ENCODE data around the gene PFKFB1.
"Not testable (repeated sequence)": the region's sequence is repeated elsewhere in the genome, so short reads cannot be mapped to it uniquely, and the experiment has no call there.

PFKFB1 gene

GRCh38 chrX:54992911-54993622 is 921 bp downstream of the PFKFB1 start:
- no peak for DNase-seq (ENCODE audit: low read depth in 2 of 2)

DNA sequence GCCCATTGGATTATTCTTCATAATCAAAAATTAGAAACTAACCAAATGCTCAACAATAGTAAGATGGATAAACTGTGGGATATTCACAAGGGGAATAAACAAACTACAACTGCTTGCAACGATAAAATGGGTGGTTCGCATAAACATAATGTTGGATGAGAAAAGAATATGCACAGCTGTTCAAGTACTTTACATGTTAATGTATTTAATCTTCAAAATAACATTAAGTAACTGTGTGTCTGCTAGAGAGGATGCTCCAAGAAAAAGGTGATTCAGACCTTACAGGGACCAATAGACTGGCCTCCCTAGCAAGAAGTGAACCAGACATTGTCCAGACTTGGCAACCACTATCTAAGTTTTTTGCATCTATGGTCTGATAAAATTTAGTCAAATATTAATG is 2.3 kb downstream of the PFKFB1 start:
- no peak for DNase-seq (ENCODE audit: low read depth in 2 of 2)

DNA sequence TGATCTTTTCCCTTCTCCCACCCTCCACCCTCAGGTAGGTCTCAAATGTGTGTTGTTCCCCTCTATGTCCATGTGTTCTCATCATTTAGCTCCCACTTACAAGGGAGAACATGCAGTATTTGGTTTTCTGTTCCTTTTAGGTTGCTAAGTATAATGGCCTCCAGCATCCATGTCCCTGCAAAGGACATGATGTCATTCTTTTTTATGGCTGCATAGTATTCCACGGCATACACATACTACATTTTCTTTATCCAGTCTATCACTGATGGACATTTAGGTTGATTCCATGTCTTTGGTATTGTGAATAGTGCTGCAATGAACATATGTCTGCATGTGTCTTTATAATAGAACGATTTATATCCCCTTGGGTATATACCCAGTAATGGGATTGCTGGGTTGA is 10.7 kb downstream of the PFKFB1 start:
- not testable (repeated sequence) for DNase-seq (ENCODE audit: low read depth in 2 of 2)

GRCh38 chrX:54980334-54980733 is 13.7 kb downstream of the PFKFB1 start:
- no peak for DNase-seq (ENCODE audit: low read depth in 2 of 2)

DNA sequence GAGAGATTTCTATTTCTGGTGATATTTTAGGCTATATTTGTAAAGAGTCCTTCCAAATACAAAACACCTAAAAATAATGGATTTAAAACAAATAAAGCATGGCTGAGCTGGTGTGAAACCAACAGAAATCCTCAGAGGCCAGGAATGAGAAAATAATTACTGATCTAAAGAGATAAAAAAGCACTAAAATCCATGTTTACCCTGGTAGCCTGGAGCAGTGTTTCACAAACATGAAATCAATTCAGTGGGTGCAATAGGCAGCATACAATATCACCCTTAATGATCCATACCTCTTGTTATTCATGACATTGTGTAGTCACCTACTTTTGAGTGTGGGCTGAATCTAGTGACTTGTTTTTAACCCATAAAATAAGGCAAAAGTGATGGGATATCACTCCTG is 14.6 kb downstream of the PFKFB1 start:
- no peak for DNase-seq (ENCODE audit: low read depth in 2 of 2)

GRCh38 chrX:54978448-54978847 is 15.5 kb downstream of the PFKFB1 start:
- DNase-seq (ENCODE audit: low read depth in 2 of 2) = no peak

GRCh38 chrX:54977387-54977786 is 16.6 kb downstream of the PFKFB1 start:
- no peak for DNase-seq (ENCODE audit: low read depth in 2 of 2)

DNA sequence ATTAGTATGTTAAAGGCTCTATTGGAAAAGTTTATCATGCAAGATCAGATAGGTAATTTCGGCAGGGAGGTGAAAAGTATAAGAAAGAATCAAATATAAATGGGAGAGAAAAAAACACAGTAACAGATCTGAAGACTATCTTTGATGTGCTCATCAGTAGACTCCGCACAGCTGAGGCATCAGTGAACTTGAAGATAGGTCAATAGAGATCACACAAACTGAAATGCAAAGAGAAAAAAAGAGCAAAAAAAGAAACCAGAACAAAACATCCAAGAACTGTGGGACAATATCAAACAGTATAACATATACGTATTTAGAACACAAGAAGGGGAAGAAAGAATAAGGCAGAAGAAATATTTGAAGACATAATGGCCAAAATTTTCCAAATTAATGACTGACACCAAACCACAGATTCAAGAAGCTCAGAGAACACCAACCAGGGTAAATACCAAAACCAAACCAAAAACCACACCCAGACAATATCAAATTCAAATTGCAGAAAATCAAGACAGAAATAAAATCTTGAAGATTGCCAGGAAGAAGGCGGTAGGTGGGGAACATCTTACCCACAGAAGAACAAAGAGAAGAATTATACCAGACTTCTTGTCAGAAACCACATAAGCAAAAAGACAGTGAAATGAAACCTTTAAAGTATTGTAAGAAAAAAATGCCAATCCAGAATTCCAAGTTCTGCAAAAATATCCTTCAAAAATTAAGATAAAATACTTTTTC is 29.1 kb downstream of the PFKFB1 start:
- no peak for DNase-seq (ENCODE audit: low read depth in 2 of 2)

- no peak for DNase-seq (ENCODE audit: low read depth in 2 of 2)
Measured at GRCh38 chrX:54961750-54962149, 32.2 kb downstream of the PFKFB1 start.

DNA sequence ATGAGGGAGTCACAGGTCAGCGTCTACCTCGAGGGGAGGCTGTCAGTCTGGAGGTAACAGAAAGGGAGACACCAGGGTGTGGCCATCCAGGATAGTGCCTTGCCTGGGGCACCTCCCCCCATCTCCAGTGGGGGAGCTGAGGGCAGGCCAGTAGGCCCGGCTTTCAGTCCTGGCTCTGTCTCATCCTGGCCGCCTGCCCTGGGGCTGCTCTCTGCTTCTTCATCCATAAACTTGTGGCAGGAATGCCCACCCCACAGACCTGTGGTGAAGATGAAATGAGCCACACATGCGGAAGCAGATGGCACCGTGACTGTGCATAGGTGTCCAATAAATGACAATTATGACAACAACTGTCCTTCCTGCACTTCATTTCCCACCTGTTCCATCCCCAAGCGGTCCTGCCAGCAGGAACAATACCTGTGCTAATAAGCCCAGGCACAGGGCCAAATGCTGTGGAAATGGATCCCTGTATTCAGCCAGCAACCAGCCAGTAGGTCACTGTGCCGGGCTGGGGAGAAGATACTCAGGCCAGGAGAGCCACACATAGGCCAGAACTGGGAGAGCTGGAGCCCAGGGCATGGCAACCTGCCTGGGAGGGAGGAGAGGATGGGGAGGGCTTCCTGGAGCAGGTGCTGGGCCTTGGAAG is 43.1 kb downstream of the PFKFB1 start:
- no peak for DNase-seq (ENCODE audit: low read depth in 2 of 2)

DNA sequence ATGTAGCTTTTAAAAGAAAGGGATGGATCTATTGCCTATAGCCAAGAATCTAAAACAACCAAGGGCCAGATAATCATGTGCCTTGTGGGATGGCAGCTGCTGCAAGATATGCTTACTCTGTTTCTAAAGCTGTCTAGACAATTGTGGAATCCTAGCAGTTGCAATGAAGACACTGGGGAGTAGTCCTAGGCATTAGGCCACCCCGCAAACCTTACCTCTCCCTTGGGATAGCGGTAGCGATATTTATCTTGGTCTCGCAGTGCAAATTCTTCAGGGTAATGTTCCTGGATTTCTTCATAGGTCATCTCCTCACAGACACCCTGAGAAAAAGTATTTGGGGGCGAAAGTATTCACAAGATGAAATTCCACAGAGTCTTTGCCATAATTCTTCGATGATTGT is 48.8 kb downstream of the PFKFB1 start:
- DNase-seq (ENCODE audit: low read depth in 2 of 2) = no peak

GRCh38 chrX:54944816-54945215 is 49.2 kb downstream of the PFKFB1 start:
- DNase-seq (ENCODE audit: low read depth in 2 of 2) = no peak

DNA sequence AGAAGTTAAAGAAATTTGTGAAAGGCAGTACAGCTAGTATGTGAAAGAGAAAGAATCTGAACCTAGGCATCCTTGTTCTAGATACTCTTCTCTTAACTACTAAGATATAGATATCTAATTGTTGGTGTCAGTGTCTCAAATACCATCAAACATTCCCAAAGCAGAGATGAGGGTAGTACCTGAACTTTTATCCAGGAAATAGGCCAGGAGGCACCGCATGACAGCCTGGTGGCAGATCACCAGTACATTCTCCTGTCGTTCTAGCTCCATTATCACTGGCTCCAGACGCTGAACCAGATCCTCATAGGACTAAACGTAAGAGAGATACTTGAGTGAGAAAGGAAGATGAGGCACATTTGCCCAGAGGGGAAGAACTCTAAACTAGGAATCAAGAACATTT is 56.6 kb downstream of the PFKFB1 start:
- DNase-seq (ENCODE audit: low read depth in 2 of 2) = no peak

DNA sequence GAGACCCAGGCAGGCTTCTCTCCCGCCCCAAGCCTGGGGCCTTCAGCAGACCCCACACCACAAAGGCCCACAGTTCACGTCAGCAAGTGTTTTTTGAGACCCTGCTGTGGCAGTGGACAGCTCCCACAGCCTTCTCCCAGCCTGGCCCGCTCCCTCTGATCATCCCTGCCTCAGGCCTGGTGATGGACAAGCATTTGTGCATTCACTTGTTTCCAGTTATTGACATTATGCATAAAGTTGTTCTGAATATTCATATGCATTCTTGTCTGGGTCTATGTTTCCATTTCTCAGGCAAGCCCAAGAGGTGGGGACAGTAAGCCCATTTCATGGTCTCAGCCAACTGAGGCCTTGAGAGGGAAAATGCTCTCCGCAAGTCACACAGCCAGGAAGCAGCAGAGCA is 58.7 kb downstream of the PFKFB1 start:
- DNase-seq (ENCODE audit: low read depth in 2 of 2) = no peak

- DNase-seq (ENCODE audit: low read depth in 2 of 2) = no peak
Measured at GRCh38 chrX:54934890-54935289, 59.1 kb downstream of the PFKFB1 start.

DNA sequence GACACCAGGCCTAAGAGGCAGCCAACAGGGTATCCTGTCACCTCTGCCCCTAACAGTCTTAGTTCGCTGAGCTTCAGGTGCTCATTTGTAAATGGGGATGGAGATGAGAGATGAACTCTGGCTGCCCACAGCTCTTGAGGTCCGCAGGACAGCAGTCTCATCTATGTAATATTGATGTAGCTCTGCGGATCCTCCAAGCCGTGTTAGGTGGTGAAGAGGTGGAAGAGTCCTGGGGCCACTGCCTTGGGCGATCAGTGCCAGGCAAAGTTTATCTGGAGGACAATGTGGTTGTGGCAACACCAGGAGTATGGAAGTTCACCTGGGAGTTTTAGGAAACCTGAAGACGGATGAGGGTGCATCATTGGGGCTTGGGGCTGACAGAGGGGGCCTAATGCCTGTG is 59.9 kb downstream of the PFKFB1 start:
- DNase-seq (ENCODE audit: low read depth in 2 of 2) = no peak

DNA sequence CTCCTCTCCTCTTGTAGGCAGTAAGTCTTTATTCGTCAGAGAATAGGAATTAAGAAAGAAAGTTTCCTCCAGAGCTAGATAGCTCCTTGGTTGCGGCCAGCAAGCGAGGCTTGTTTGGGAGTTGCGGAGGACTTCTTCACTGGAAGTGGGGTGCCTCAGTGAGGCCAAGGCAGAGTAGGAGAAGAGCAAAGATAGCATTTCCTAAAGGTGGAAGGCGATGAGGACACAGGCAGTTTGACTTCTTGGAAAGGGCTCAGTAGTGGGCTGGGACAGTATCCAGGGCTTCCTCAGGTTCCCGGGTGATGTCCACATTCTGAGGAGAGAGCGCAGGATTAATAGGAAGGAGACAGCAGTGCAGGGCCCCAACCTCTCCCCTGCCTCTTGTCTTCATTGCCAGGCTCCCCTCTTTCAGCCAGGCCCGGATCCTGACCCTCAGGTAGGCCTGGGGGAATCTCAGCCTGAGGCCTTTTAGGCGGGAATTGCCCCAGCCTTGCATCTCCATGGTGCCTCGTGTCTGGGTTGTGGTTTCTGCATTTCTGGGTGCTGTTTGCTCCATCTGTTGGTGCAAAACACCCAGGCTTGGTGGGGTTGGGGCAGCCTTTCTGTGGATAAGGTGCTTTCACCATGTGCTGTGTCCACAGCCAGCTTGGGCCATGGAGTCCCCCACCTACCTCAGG is 60.7 kb downstream of the PFKFB1 start:
- DNase-seq (ENCODE audit: low read depth in 2 of 2) = no peak

DNA sequence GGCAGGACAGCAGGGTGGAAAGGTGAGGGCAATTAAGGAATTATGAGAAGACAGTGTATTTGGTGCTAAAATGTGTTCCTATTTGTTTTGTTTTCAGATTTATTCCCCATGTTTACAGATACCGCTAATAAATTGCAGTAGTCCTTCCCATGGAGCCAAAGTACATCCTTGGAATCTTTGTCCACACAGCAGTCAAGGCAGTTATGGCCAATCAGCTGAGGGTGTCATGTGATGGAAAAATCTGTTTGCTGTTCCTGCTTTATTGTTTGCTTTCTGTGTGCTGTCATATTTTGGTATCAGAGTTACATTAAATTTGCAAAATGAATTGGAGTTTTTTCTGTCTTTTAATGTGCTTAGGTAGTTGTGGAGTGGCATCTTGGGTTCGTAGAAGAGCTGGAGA is 62.9 kb downstream of the PFKFB1 start:
- no peak for DNase-seq (ENCODE audit: low read depth in 2 of 2)

DNA sequence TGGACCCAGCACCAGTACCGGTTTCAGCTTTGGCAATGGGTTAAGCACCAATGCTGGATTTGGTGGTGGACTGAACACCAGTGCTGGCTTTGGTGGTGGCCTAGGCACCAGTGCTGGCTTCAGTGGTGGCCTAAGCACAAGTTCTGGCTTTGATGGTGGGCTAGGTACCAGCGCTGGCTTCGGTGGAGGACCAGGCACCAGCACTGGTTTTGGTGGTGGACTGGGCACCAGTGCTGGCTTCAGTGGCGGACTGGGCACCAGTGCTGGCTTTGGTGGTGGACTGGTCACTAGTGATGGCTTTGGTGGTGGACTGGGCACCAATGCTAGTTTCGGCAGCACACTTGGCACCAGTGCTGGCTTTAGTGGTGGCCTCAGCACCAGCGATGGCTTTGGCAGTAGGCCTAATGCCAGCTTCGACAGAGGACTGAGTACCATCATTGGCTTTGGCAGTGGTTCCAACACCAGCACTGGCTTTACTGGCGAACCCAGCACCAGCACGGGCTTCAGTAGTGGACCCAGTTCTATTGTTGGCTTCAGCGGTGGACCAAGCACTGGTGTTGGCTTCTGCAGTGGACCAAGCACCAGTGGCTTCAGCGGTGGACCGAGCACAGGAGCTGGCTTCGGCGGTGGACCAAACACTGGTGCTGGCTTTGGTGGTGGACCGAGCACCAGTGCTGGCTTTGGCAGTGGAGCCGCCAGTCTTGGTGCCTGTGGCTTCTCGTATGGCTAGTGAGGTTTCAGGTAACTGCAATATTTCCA is 63.5 kb downstream of the PFKFB1 start:
- no peak for DNase-seq (ENCODE audit: low read depth in 2 of 2)

GRCh38 chrX:54928876-54929275 is 65.1 kb downstream of the PFKFB1 start:
- no peak for DNase-seq (ENCODE audit: low read depth in 2 of 2)

DNA sequence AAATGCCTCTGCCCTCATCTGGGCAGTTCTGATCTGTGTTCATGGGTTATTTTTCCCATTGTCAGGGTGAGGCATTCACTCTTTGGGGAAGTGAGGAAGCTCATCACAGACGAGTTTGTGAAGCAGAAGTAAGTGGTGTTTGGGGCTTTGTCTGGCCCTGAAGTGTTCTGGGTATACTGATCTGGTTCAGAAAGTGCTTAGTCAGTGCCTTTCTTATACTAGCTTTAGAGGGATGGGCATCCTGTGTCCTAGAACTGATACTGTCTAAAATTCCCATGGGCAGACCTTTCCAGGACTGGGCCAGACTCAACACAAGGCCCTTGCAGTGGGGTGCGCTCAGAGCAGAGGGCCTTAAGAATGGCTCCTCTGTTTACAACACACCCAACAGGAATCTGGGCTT is 67.0 kb downstream of the PFKFB1 start:
- no peak for DNase-seq (ENCODE audit: low read depth in 2 of 2)

DNA sequence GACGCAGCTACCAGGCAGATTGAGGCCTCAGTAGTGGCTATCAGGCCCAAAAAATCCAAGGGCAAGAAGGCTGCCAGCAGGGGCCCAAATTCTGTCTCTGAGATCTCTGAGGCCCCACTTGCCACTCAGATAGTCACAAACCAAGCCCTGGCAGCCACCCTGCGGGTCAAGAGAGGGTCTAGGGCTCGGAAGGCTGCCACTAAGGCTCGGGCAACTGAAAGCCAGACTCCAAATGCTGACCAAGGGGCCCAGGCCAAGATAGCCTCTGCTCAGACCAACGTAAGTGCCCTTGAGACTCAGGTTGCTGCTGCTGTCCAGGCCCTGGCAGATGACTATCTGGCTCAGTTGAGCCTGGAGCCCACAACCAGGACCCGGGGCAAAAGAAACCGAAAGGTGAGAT is 70.6 kb downstream of the PFKFB1 start:
- no peak for DNase-seq (ENCODE audit: low read depth in 2 of 2)
